Measurements from ENCODE around the gene ATG7.
"Not testable (repeated sequence)": the region's sequence is repeated elsewhere in the genome, so short reads cannot be mapped to it uniquely, and the experiment has no call there.

Gene ATG7

DNA sequence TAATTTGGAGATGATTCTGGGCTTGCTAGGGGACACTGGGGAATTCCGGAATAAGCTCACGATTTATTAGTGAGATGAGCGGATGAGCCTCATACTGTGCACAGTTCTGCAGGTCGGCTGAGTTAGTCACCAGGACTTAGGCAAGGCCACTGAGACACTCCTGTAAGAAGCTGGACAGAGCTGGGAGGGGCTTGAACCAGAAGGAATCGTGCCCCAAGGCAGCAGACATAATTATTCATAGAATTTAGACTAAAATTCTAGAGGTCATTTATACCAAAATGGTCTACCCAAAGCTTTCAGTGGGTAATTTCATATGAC is 250.2 kb downstream of the ATG7 start:
- Histone ChIP-seq H3K4me1 (ENCODE audit: insufficient read depth, low read length) (no peaks in the 10 kb centered on the region), H3K9me3 (ENCODE audit: insufficient read depth, low read length, severe bottlenecking) (no peaks in the 10 kb centered on the region), H3K79me2 (ENCODE audit: insufficient read depth, low read length) (no peaks in the 10 kb centered on the region), H2AFZ (ENCODE audit: low read depth, low read length) (no peak overlapping the region), H3K4me3 (ENCODE audit: low read depth in 1 of 2, low read length in 2 of 2) (no peak overlapping the region), H3K36me3 (ENCODE audit: insufficient read depth, low read length) (no peaks in the 10 kb centered on the region), H3K27me3 (ENCODE audit: insufficient read depth, low read length, poor library complexity) (no peaks in the 10 kb centered on the region), H4K20me1 (ENCODE audit: insufficient read depth, low read length) (no peaks in the 10 kb centered on the region; the same call in 1 of the 2 replicates), H3K4me2 (ENCODE audit: insufficient read depth, low read length) (no peak overlapping the region), H3K9ac (ENCODE audit: low read depth, low read length) (no peak overlapping the region), H3K27ac (ENCODE audit: low read length) (no peak overlapping the region)
- no peak for DNase-seq
- no peak for TF ChIP-seq EZH2 (IDR thresholded peaks at IDR 0.05; ENCODE audit: borderline replicate concordance, low read depth, low read length, severe bottlenecking)
- TF ChIP-seq, protein P1, sequence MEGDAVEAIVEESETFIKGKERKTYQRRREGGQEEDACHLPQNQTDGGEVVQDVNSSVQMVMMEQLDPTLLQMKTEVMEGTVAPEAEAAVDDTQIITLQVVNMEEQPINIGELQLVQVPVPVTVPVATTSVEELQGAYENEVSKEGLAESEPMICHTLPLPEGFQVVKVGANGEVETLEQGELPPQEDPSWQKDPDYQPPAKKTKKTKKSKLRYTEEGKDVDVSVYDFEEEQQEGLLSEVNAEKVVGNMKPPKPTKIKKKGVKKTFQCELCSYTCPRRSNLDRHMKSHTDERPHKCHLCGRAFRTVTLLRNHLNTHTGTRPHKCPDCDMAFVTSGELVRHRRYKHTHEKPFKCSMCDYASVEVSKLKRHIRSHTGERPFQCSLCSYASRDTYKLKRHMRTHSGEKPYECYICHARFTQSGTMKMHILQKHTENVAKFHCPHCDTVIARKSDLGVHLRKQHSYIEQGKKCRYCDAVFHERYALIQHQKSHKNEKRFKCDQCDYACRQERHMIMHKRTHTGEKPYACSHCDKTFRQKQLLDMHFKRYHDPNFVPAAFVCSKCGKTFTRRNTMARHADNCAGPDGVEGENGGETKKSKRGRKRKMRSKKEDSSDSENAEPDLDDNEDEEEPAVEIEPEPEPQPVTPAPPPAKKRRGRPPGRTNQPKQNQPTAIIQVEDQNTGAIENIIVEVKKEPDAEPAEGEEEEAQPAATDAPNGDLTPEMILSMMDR (IDR thresholded peaks at IDR 0.05; ENCODE audit: borderline replicate concordance, extremely low read depth, low read length, poor library complexity, severe bottlenecking): no peak
- ATAC-seq (ENCODE audit: insufficient read depth, low read depth): no peak

DNA sequence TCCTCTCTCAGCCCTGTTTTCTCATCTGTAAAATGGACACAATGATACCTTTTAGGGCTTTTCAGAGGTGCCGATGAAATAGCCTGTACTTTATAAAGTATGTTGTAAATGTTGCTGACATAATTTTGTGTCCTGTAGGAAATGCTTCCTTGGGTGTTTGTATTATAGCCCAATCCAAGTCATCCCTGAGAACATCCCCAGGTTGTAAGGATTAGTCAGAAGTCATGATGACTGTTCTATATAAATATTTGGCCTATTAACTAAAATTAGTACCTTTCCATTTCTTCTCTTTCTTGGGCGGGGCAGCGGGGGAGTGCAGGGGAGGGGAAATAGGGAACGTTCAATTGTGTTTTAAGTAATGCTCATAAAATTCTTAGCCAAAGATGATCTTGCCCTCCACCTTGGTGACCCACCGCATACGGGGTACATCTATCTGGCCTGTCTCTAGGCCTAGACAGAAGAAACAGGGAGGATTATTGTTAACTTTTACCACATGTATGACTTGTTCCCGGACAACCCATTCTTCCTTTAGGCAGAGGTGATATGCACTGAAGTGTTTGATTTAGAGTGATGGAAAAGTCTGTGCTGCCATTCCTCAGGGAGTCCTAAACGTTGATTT is 250.9 kb downstream of the ATG7 start:
- no peak overlapping the region for H3K27ac ChIP-seq (ENCODE audit: low read length)
- no peak overlapping the region for H3K4me3 ChIP-seq (ENCODE audit: low read depth in 1 of 2, low read length in 2 of 2)
- no peaks in the 10 kb centered on the region for H3K4me1 ChIP-seq (ENCODE audit: insufficient read depth, low read length)
- H3K9me3 ChIP-seq (ENCODE audit: insufficient read depth, low read length, severe bottlenecking): no peaks in the 10 kb centered on the region
- ATAC-seq (ENCODE audit: insufficient read depth, low read depth): no peak
- H3K79me2 ChIP-seq (ENCODE audit: insufficient read depth, low read length): no peaks in the 10 kb centered on the region
- no peaks in the 10 kb centered on the region; the same call in 1 of the 2 replicates for H4K20me1 ChIP-seq (ENCODE audit: insufficient read depth, low read length)
- H3K4me2 ChIP-seq (ENCODE audit: insufficient read depth, low read length): no peak overlapping the region
- no peak overlapping the region for H3K9ac ChIP-seq (ENCODE audit: low read depth, low read length)
- no peak for DNase-seq
- no peak for TF ChIP-seq EZH2 (IDR thresholded peaks at IDR 0.05; ENCODE audit: borderline replicate concordance, low read depth, low read length, severe bottlenecking)
- TF ChIP-seq, protein P1 (IDR thresholded peaks at IDR 0.05; ENCODE audit: borderline replicate concordance, extremely low read depth, low read length, poor library complexity, severe bottlenecking): no peak
- H3K27me3 ChIP-seq (ENCODE audit: insufficient read depth, low read length, poor library complexity): no peaks in the 10 kb centered on the region
- no peak overlapping the region for H2AFZ ChIP-seq (ENCODE audit: low read depth, low read length)
- no peaks in the 10 kb centered on the region for H3K36me3 ChIP-seq (ENCODE audit: insufficient read depth, low read length)

DNA sequence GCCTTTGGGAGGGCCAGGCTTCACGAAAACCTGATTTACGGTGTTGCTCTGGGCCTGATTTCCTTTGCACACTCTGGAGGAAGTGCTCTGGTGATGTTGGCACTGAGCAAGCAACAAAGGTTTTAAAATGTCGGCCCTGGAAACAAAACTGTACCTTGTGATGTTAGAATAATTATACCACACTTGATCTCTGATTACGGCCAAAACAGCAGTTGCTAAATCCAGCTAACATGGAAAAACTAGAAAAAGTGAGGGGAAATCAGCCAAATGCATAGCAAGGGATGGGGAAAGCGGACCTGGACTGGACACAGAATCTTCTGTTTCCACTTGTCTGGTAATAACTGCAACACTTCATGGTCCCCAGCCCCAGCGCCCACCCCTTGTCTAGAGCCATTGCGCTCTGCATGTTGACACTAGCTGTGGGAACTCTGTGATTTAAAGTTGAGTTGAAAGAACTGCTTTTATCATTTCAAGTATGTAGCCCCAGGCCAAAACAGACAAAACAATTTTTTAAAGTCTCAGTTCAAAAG is 251.4 kb downstream of the ATG7 start:
- H3K27ac ChIP-seq (ENCODE audit: low read length): no peak overlapping the region
- no peaks in the 10 kb centered on the region for H3K36me3 ChIP-seq (ENCODE audit: insufficient read depth, low read length)
- no peaks in the 10 kb centered on the region; the same call in 1 of the 2 replicates for H4K20me1 ChIP-seq (ENCODE audit: insufficient read depth, low read length)
- no peaks in the 10 kb centered on the region for H3K4me1 ChIP-seq (ENCODE audit: insufficient read depth, low read length)
- H3K4me3 ChIP-seq (ENCODE audit: low read depth in 1 of 2, low read length in 2 of 2): no peak overlapping the region
- DNase-seq (no peak), ATAC-seq (ENCODE audit: insufficient read depth, low read depth) (no peak)
- TF ChIP-seq, protein P1 (IDR thresholded peaks at IDR 0.05; ENCODE audit: borderline replicate concordance, extremely low read depth, low read length, poor library complexity, severe bottlenecking): no peak
- no peak for TF ChIP-seq EZH2 (IDR thresholded peaks at IDR 0.05; ENCODE audit: borderline replicate concordance, low read depth, low read length, severe bottlenecking)
- H3K4me2 ChIP-seq (ENCODE audit: insufficient read depth, low read length): no peak overlapping the region
- H3K9me3 ChIP-seq (ENCODE audit: insufficient read depth, low read length, severe bottlenecking): no peaks in the 10 kb centered on the region
- no peaks in the 10 kb centered on the region for H3K27me3 ChIP-seq (ENCODE audit: insufficient read depth, low read length, poor library complexity)
- no peaks in the 10 kb centered on the region for H3K79me2 ChIP-seq (ENCODE audit: insufficient read depth, low read length)
- no peak overlapping the region for H3K9ac ChIP-seq (ENCODE audit: low read depth, low read length)
- no peak overlapping the region for H2AFZ ChIP-seq (ENCODE audit: low read depth, low read length)

DNA sequence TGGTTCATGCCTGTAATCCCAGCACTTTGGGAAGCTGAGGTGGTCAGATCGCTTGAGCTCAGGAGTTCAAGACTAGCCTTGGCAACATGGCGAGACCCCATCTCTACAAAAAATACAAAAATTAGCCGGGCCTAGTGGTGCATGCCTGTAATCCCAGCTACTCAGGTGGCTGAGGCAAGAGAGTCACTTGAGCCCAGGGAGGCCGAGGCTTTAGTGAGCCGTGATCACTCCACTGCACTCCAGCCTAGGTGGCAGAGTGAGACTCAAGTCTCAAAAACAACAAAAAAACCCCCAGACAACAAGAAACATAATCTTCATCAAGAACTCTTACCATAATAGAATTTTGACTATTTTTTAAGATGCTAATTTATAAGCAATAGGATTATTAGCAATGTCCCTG is 253.9 kb downstream of the ATG7 start:
- H3K4me1 ChIP-seq (ENCODE audit: insufficient read depth, low read length); H3K4me2 ChIP-seq (ENCODE audit: insufficient read depth, low read length); H3K9ac ChIP-seq (ENCODE audit: low read depth, low read length); H3K27me3 ChIP-seq (ENCODE audit: insufficient read depth, low read length, poor library complexity); H3K9me3 ChIP-seq (ENCODE audit: insufficient read depth, low read length, severe bottlenecking); DNase-seq; H3K79me2 ChIP-seq (ENCODE audit: insufficient read depth, low read length); ATAC-seq (ENCODE audit: insufficient read depth, low read depth); H2AFZ ChIP-seq (ENCODE audit: low read depth, low read length); H3K4me3 ChIP-seq (ENCODE audit: low read depth in 1 of 2, low read length in 2 of 2); H4K20me1 ChIP-seq (ENCODE audit: insufficient read depth, low read length); H3K36me3 ChIP-seq (ENCODE audit: insufficient read depth, low read length); H3K27ac ChIP-seq (ENCODE audit: low read length): not testable (repeated sequence)
